GM12878 (cell line): ENCODE data around the gene LST1. TPM values are rescaled to one million over a fixed set of nuclear protein-coding genes. Genes with fewer than 3 reads are reported as not detected.

Experiments used
- ATAC-seq: fragments of 200-7000 bp; cut with Tn5 transposase; 3 replicates; pipeline ENCODE4 v1.9.1; 2020; ENCODE audit warnings: mild to moderate bottlenecking, moderate library complexity
- BruUV-seq: library from RNA; stranded (reverse); fragments of 400-500 nt; replicated peaks from 2 replicates; lab custom pipeline; 2021; lab: Mats Ljungman, UMichigan
- CTCF ChIA-PET: fragments of 300-600 bp; sonication (Branson Sonifier 250); formaldehyde crosslinking; extraction: SDS; loops from one replicate; lab custom pipeline; 2021; ENCODE audit warnings: inconsistent platforms; lab: Yijun Ruan, JAX
- POLR2A ChIA-PET: fragments of 350-600 bp; formaldehyde crosslinking; extraction: SDS; loops from one replicate; lab custom pipeline; 2021; ENCODE audit warnings: inconsistent platforms; lab: Charles Lee
- RAD21 ChIA-PET: fragments of 300-600 bp; sonication (Branson Sonifier 250); formaldehyde crosslinking; loops from one replicate; lab custom pipeline; 2023; ENCODE audit warnings: antibody characterized with exemption; ENCODE audit not compliant: unreplicated experiment; lab: Charles Lee
- SMC1A ChIA-PET: fragments of 300-600 bp; sonication (Branson Sonifier 250); formaldehyde crosslinking; loops from one replicate; lab custom pipeline; 2023; ENCODE audit not compliant: unreplicated experiment, uncharacterized antibody; lab: Charles Lee
- DNase-seq: peaks from one replicate; pipeline ENCODE4 v3.0.0-alpha.2; 2011; ENCODE audit warnings: low read depth, low spot score
- FAIRE-seq: peaks from 3 replicates; lab custom pipeline; 2011; peaks lifted over from hg19 to GRCh38; lab: Jason Lieb, UNC
- H2AFZ ChIP-seq: 2 replicates; pipeline ENCODE4 v1.6.0; 2011; ENCODE audit warnings: low read depth, low read length, control low read depth; ENCODE audit not compliant: control insufficient read depth
- H3K27ac ChIP-seq: 2 replicates; pipeline ENCODE4 v1.5.1; 2011; ENCODE audit warnings: control low read depth; ENCODE audit not compliant: control insufficient read depth, insufficient read depth
- H3K27me3 ChIP-seq, 2 experiments: replicated peaks in 1 of 2; 2 replicates each; pipeline versions ENCODE4 v1.6.0 to v1.6.1; 2011; ENCODE audit warnings: low read length in 1 of 2; ENCODE audit not compliant: control insufficient read depth in 2 of 2, insufficient read depth in 2 of 2
- H3K36me3 ChIP-seq, 2 experiments: 2 replicates each; pipeline ENCODE4 v1.5.1; 2011; ENCODE audit warnings: low read length in 1 of 2; ENCODE audit not compliant: control insufficient read depth in 2 of 2, insufficient read depth in 2 of 2
- H3K4me1 ChIP-seq: 2 replicates; pipeline ENCODE4 v1.6.1; 2011; ENCODE audit warnings: mild to moderate bottlenecking, low read length, moderate library complexity, mixed read lengths; ENCODE audit not compliant: control insufficient read depth, insufficient read depth
- H3K4me2 ChIP-seq: 2 replicates; pipeline ENCODE4 v1.6.0; 2011; ENCODE audit warnings: control low read depth; ENCODE audit not compliant: control insufficient read depth, insufficient read depth
- H3K4me3 ChIP-seq: fragments of 200-600 bp; sonication (generic); 2 replicates; pipeline ENCODE4 v1.5.1; 2016
- H3K79me2 ChIP-seq: 2 replicates; pipeline ENCODE4 v1.6.0; 2011; ENCODE audit warnings: low read length; ENCODE audit not compliant: control insufficient read depth, insufficient read depth
- H3K9ac ChIP-seq: 2 replicates; pipeline ENCODE4 v1.8.0; 2011; ENCODE audit warnings: low read length, control low read depth, mixed read lengths; ENCODE audit not compliant: control insufficient read depth, insufficient read depth
- H3K9me3 ChIP-seq: replicated peaks from 3 replicates; pipeline ENCODE4 v1.5.1; 2011; ENCODE audit warnings: mild to moderate bottlenecking, low read length; ENCODE audit not compliant: control insufficient read depth, insufficient read depth
- H4K20me1 ChIP-seq: 2 replicates; pipeline ENCODE4 v1.6.0; 2011; ENCODE audit not compliant: control insufficient read depth, insufficient read depth
- BHLHE40 ChIP-seq, 2 experiments: fragments of 450-650 bp in 1 of 2; IDR thresholded peaks; 2 replicates each; pipeline ENCODE4 v1.6.1; 2011 to 2017; ENCODE audit warnings: low read depth in 2 of 2, borderline replicate concordance in 1 of 2, improper control_type of control experiment in 1 of 2, low read length in 1 of 2, mild to moderate bottlenecking in 1 of 2
- CBX5 ChIP-seq: sonication (generic); IDR thresholded peaks from 2 replicates; pipeline ENCODE4 v1.6.1; 2016; ENCODE audit warnings: low read depth, moderate library complexity, mild to moderate bottlenecking, inconsistent platforms
- ELK1 ChIP-seq: IDR thresholded peaks from 2 replicates; pipeline ENCODE4 v1.6.1; 2012; ENCODE audit warnings: low read depth, low read length, improper control_type of control experiment
- PRDM15 ChIP-seq: fragments of 450-650 bp; formaldehyde crosslinking; IDR thresholded peaks from 2 replicates; pipeline ENCODE4 v1.4.0; 2020; ENCODE audit warnings: mild to moderate bottlenecking, moderate library complexity
- RAD51 ChIP-seq: fragments of 450-650 bp; IDR thresholded peaks from 2 replicates; pipeline ENCODE4 v1.6.1; 2016; ENCODE audit warnings: moderate library complexity, mild to moderate bottlenecking, inconsistent platforms
- RFX5 ChIP-seq: IDR thresholded peaks from 2 replicates; pipeline ENCODE4 v1.6.1; 2011; ENCODE audit warnings: low read depth, low read length, improper control_type of control experiment
- SIN3A ChIP-seq: IDR thresholded peaks from 2 replicates; pipeline ENCODE4 v1.6.1; 2012; ENCODE audit warnings: low read depth, low read length, improper control_type of control experiment
- TAF1 ChIP-seq: IDR thresholded peaks from 2 replicates; pipeline ENCODE4 v1.6.1; 2011; ENCODE audit warnings: mild to moderate bottlenecking, low read depth, low read length, borderline replicate concordance
- ZBTB11 ChIP-seq: fragments of 450-650 bp; formaldehyde crosslinking; IDR thresholded peaks from 2 replicates; pipeline ENCODE4 v1.5.0; 2022; ENCODE audit warnings: mild to moderate bottlenecking, missing genetic modification characterization
- ZNF384 ChIP-seq: IDR thresholded peaks from 2 replicates; pipeline ENCODE4 v1.6.1; 2012; ENCODE audit warnings: low read depth, mild to moderate bottlenecking, low read length, improper control_type of control experiment, borderline replicate concordance
- ZNF622 ChIP-seq: fragments of 450-650 bp; IDR thresholded peaks from 2 replicates; pipeline ENCODE4 v1.6.1; 2017; ENCODE audit warnings: mild to moderate bottlenecking, inconsistent platforms
- WGBS: methylation state at CpG from one replicate; pipeline ENCODE4 v1.1.6; 2016; ENCODE audit warnings: low lambda C conversion rate; ENCODE audit not compliant: insufficient replicate concordance, insufficient coverage; ENCODE audit errors: missing lambda C conversion rate; 5-methylcytosine and 5-hydroxymethylcytosine counted together
- in situ Hi-C: fragments of 300-500 bp; cut with MboI; formaldehyde crosslinking; loops from 9 replicates; pipeline ENCODE4 v1.14.3; 2018; ENCODE audit warnings: mixed read lengths
- intact Hi-C: fragments of 100-400 bp; cut with micrococcal nuclease; formaldehyde crosslinking; loops from one replicate; pipeline ENCODE4 v1.14.2; 2022; ENCODE audit not compliant: unreplicated experiment
- polyA plus RNA-seq, 11 experiments: library from polyadenylated mRNA; depleted of rRNA in 4 of 11; unstranded in 6 of 11; stranded (reverse) in 5 of 11; fragments of >200 nt; fragmentation: Nextera tagmentation in 4 of 11; fragmentation: Illumina TruSeq in 1 of 11; extraction: Ambion mirVana in 4 of 11; extraction: Trizol in 1 of 11; gene quantifications; 1 replicate in 1 of 11; 2 replicates in 10 of 11; pipeline versions ENCODE4 v1.2.1 to v1.2.3, GENCODE V29; 2011 to 2016; ENCODE audit warnings: inconsistent platforms in 2 of 11, missing spikeins in 2 of 11, low read depth in 1 of 11
- total RNA-seq, 4 experiments: library from RNA; depleted of rRNA in 3 of 4; stranded (reverse); fragments of >200 nt in 3 of 4; fragmentation: Illumina TruSeq in 1 of 4; extraction: Trizol in 1 of 4; gene quantifications; 2 replicates each; pipeline versions ENCODE4 v1.2.1 to v1.2.3, GENCODE V29; 2013 to 2021
- TF ChIP-seq, protein P1 (sequence below): IDR thresholded peaks from 2 replicates; pipeline ENCODE4 v1.6.1; 2012; ENCODE audit warnings: low read depth, low read length, improper control_type of control experiment

Gene LST1
- total and polyA plus RNA-seq, 10 of the 15 experiments (the other 5 are each of a cell fraction or from before 2014, with no cell fraction given): 4.1 to 35.5 (median 16.4) TPM

- intact Hi-C loops: no loop called here
- peak within 1 kb of the TSS; percentile 84 for H3K4me2 ChIP-seq
- peak within 1 kb of the TSS; percentile 82 for H3K9ac ChIP-seq
- ChIA-PET RAD21 (interaction anchor here (0.5 to 17.5 kb wide), 13 partner anchors 8 to 1396 kb away, joined by 3 to 620 read pairs (median 5); partner anchors contain the start of genes ATP6V1G2, DDX39B, GPANK1 and LST1), CTCF (interaction anchor here (0.9 to 31.0 kb wide), 4 partner anchors 18 to 244 kb away, joined by 3 to 2098 read pairs (median 396); partner anchors contain the start of genes ATP6V1G2, DDX39B, LST1 and LTA), SMC1A (interaction anchor here (0.6 to 45.5 kb wide), 6 partner anchors 9 to 390 kb away, joined by 3 to 1989 read pairs (median 30); partner anchors contain the start of genes ATP6V1G2, DDX39B, LST1 and LTA), POLR2A (interaction anchor here (0.9 to 17.1 kb wide), 11 partner anchors 8 to 252 kb away, joined by 3 to 282 read pairs (median 14); partner anchors contain the start of genes ATP6V1G2, DDX39B, HSPA1B and LST1)
- no peaks in the 10 kb centered on the region for H4K20me1 ChIP-seq
- peak within 1 kb of the TSS; percentile 96 for H3K27ac ChIP-seq
- H3K36me3 ChIP-seq: peaks cover 0 to 7% of the 10 kb centered on the region in 2 experiments; a peak in 2 of 4 replicates
- FAIRE-seq (peak; percentile 68), DNase-seq (peak; percentile 91), ATAC-seq (peak; percentile 44)
- H3K27me3 ChIP-seq: no peaks in the 10 kb centered on the region
- peaks cover 84% of the 10 kb centered on the region for H3K79me2 ChIP-seq
- peak within 1 kb of the TSS; percentile 91 for H3K4me3 ChIP-seq
- WGBS: 1% methylated on average over 17 of the region's 19 CpGs
- H3K9me3 ChIP-seq: no peaks in the 10 kb centered on the region
- in situ Hi-C loops: no loop called here
- peaks cover 57% of the 10 kb centered on the region for H3K4me1 ChIP-seq
- H2AFZ ChIP-seq: no peak within 1 kb of the TSS
- BruUV-seq: no TSS peak
- TF ChIP-seq SIN3A: peak; percentile 70; the same call in 1 of the 2 replicates
- TF ChIP-seq ELK1: 0 out of 2 replicates have a peak, but pooled peaks have one; percentile 40
- no peak for TF ChIP-seq RFX5
- no peak for TF ChIP-seq ZBTB11 (CRISPR knock-in tag)
- TF ChIP-seq CBX5: no peak
- TF ChIP-seq ZNF622: no peak
- no peak for TF ChIP-seq RAD51
- no peak for TF ChIP-seq ZNF384
- TF ChIP-seq, protein P1, sequence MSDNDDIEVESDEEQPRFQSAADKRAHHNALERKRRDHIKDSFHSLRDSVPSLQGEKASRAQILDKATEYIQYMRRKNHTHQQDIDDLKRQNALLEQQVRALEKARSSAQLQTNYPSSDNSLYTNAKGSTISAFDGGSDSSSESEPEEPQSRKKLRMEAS: no peak
- no peak for TF ChIP-seq PRDM15 (CRISPR knock-in tag)
- TF ChIP-seq BHLHE40 (IDR thresholded peaks at IDR 0.05; ENCODE audit: borderline replicate concordance in 1 of 2, low read depth in 2 of 2, low read length in 1 of 2): peak; percentile 39 to 56; a peak in 2 of 4 replicates
- peak; percentile 94; the same call in 1 of the 2 replicates for TF ChIP-seq TAF1
Measured at GRCh38 chr6:31575335-31575901, 10.7 kb upstream of the LST1 start, which contains the start of gene TNF. Gene TNF (plus strand): TSS chr6:31575565. CDS start chr6:31575742, 177 bp downstream.
